ENCODE data around the gene COL6A2. TPM values are rescaled to one million over a fixed set of nuclear protein-coding genes. Genes with fewer than 3 reads are reported as not detected.

COL6A2 gene
- total and polyA plus RNA-seq, 2 of the 13 experiments (the other 11 are each of a cell fraction or from before 2014, with no cell fraction given): 0.07 to 0.41 TPM

- no peak for TF ChIP-seq NONO (IDR thresholded peaks at IDR 0.05)
- TF ChIP-seq NONO (CRISPR knock-in tag; conservative IDR thresholded peaks at IDR 0.05): peak; percentile 55; the same call in 1 of the 2 replicates
- TF ChIP-seq CREB3 (CRISPR knock-in tag; IDR thresholded peaks at IDR 0.05): no peak
- peak; percentile 66; the same call in 1 of the 2 replicates for TF ChIP-seq TBX3 (IDR thresholded peaks at IDR 0.05; ENCODE audit: borderline replicate concordance)
- no peak for TF ChIP-seq ZBTB3 (CRISPR knock-in tag; IDR thresholded peaks at IDR 0.05; ENCODE audit: borderline replicate concordance, low read depth)
- TF ChIP-seq RBFOX2 (IDR thresholded peaks at IDR 0.05; ENCODE audit: low read depth, low read length): peak; percentile 61
- 0 out of 2 replicates have a peak, but pooled peaks have one; percentile 39 for TF ChIP-seq HNRNPL (IDR thresholded peaks at IDR 0.05; ENCODE audit: low read depth, low read length)
- TF ChIP-seq RBM22 (optimal IDR thresholded peaks at IDR 0.05; ENCODE audit: low read length): no peak
- no peak for TF ChIP-seq PRPF4 (IDR thresholded peaks at IDR 0.05; ENCODE audit: low read depth, low read length, poor library complexity, severe bottlenecking)
- no peak for TF ChIP-seq ZSCAN30 (CRISPR knock-in tag; IDR thresholded peaks at IDR 0.05)
- no peak for TF ChIP-seq ASH2L (IDR thresholded peaks at IDR 0.05; ENCODE audit: insufficient read length, low read depth, low read length)
- TF ChIP-seq FOXK2 (IDR thresholded peaks at IDR 0.05): no peak
- peak; percentile 42; the same call in 1 of the 2 replicates for TF ChIP-seq ZNF33B (CRISPR knock-in tag; IDR thresholded peaks at IDR 0.05)
- TF ChIP-seq ZNF678 (CRISPR knock-in tag; IDR thresholded peaks at IDR 0.05): no peak
- TF ChIP-seq HMGXB4 (CRISPR knock-in tag; IDR thresholded peaks at IDR 0.05; ENCODE audit: borderline replicate concordance in 1 of 2, low read depth in 1 of 2): peak in 1 of 2 experiments; percentile 87; a peak in 3 of 4 replicates
- TF ChIP-seq PRDM10 (CRISPR knock-in tag; IDR thresholded peaks at IDR 0.05; ENCODE audit: low read depth): 0 out of 2 replicates have a peak, but pooled peaks have one; percentile 40
- no peak for TF ChIP-seq ZNF337 (CRISPR knock-in tag; IDR thresholded peaks at IDR 0.05; ENCODE audit: borderline replicate concordance, low read depth)
- no peak for TF ChIP-seq ZBTB42 (CRISPR knock-in tag; IDR thresholded peaks at IDR 0.05)
- TF ChIP-seq ZNF549 (CRISPR knock-in tag; IDR thresholded peaks at IDR 0.05): no peak
- no peak for TF ChIP-seq HOXA7 (CRISPR knock-in tag; IDR thresholded peaks at IDR 0.05)
- no peak for TF ChIP-seq JUND (CRISPR knock-in tag; IDR thresholded peaks at IDR 0.05)
- TF ChIP-seq ZNF530 (CRISPR knock-in tag; IDR thresholded peaks at IDR 0.05; ENCODE audit: low read depth): no peak
- no peak for TF ChIP-seq ZNF713 (CRISPR knock-in tag; IDR thresholded peaks at IDR 0.05)
- TF ChIP-seq TRIM24 (CRISPR knock-in tag; IDR thresholded peaks at IDR 0.05): no peak
Observed at GRCh38 chr21:46153247-46154154, 55.6 kb downstream of the COL6A2 start (continued).
